KMS-11 (cell line): ENCODE measurements around the gene LRR1.

Source experiments
- H2AFZ ChIP-seq: fragments of 200-600 bp; sonication (generic); 2 replicates; pipeline ENCODE4 v1.6.1; 2016; ENCODE audit warnings: antibody characterized with exemption, mixed run types, low read depth
- H3K27ac ChIP-seq: fragments of 200-600 bp; sonication (generic); 2 replicates; pipeline ENCODE4 v1.6.1; 2016; ENCODE audit warnings: mild to moderate bottlenecking, mixed run types
- H3K27me3 ChIP-seq: fragments of 200-600 bp; sonication (generic); 2 replicates; pipeline ENCODE4 v1.6.1; 2017; ENCODE audit warnings: mild to moderate bottlenecking, low read depth, mixed run types, moderate library complexity; ENCODE audit not compliant: insufficient read depth
- H3K36me3 ChIP-seq: fragments of 200-600 bp; sonication (generic); 2 replicates; pipeline ENCODE4 v1.6.1; 2017; ENCODE audit warnings: mild to moderate bottlenecking, mixed run types; ENCODE audit not compliant: insufficient read depth
- H3K4me1 ChIP-seq: fragments of 200-600 bp; sonication (generic); 2 replicates; pipeline ENCODE4 v1.6.1; 2016; ENCODE audit warnings: mild to moderate bottlenecking, low read depth, mixed run types; ENCODE audit not compliant: poor library complexity, severe bottlenecking
- H3K4me2 ChIP-seq: fragments of 200-600 bp; sonication (generic); 2 replicates; pipeline ENCODE4 v1.7.0; 2016; ENCODE audit warnings: mild to moderate bottlenecking, mixed run types
- H3K4me3 ChIP-seq: fragments of 200-600 bp; sonication (generic); IDR thresholded peaks from 2 replicates; pipeline ENCODE4 v1.6.1; 2017; ENCODE audit warnings: low read depth, low read length, mixed read lengths; ENCODE audit not compliant: insufficient read depth
- H3K79me2 ChIP-seq: fragments of 200-600 bp; sonication (generic); 2 replicates; pipeline ENCODE4 v1.6.1; 2016; ENCODE audit warnings: low read depth, mixed run types; ENCODE audit not compliant: insufficient read depth
- H3K9ac ChIP-seq: fragments of 200-600 bp; sonication (generic); 2 replicates; pipeline ENCODE4 v1.6.1; 2016; ENCODE audit warnings: mild to moderate bottlenecking, mixed run types
- H4K20me1 ChIP-seq: fragments of 200-600 bp; sonication (generic); 2 replicates; pipeline ENCODE4 v1.6.1; 2016; ENCODE audit warnings: mild to moderate bottlenecking, mixed run types; ENCODE audit not compliant: insufficient read depth
- CTCF ChIP-seq: fragments of 200-600 bp; sonication (generic); conservative IDR thresholded peaks from 2 replicates; pipeline ENCODE4 v1.6.1; 2017; ENCODE audit warnings: low read depth, mild to moderate bottlenecking, antibody characterized with exemption, low read length, moderate library complexity, mixed read lengths

Gene LRR1

DNA sequence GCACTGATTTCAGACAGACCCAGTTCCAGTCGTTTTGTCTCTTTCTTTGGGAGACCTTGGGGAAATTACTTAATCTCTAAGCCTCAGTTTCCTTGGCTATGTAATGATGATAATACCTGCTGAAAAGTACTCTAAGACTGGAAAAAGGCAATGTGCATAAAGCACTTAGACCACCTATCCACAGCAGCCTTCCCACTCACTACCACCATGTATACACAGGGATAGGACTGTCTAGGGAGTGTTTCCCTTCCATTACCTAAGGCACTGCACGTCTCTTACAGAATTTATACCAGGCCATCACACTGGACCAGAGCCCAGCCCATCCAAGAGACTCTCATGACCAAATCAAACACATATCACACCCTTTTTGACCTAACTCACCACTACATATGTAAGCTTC lies 18.9 kb upstream of the LRR1 start:
- peaks cover 4% of the 10 kb centered on the region; the same call in 1 of the 2 replicates for H3K36me3 ChIP-seq
- H3K27me3 ChIP-seq, result no peaks in the 10 kb centered on the region
- no peak overlapping the region for H3K9ac ChIP-seq
- no peak overlapping the region for H3K4me2 ChIP-seq
- no peak overlapping the region for H3K4me3 ChIP-seq
- TF ChIP-seq CTCF, result no peak
- H3K27ac ChIP-seq, result no peak overlapping the region
- H4K20me1 ChIP-seq, result peaks cover 5% of the 10 kb centered on the region
- peaks cover 18% of the 10 kb centered on the region for H3K4me1 ChIP-seq
- H2AFZ ChIP-seq, result no peak overlapping the region
- peaks cover 28% of the 10 kb centered on the region for H3K79me2 ChIP-seq

GRCh38 chr14:49581209-49582112 lies 17.3 kb upstream of the LRR1 start:
- Histone ChIP-seq H3K27me3 (no peaks in the 10 kb centered on the region), H3K4me3 (no peak overlapping the region), H3K4me1 (peaks cover 21% of the 10 kb centered on the region), H3K36me3 (peaks cover 4% of the 10 kb centered on the region; the same call in 1 of the 2 replicates), H3K9ac (no peak overlapping the region), H2AFZ (no peak overlapping the region), H3K4me2 (no peak overlapping the region), H4K20me1 (peaks cover 5% of the 10 kb centered on the region), H3K27ac (no peak overlapping the region), H3K79me2 (peaks cover 42% of the 10 kb centered on the region)
- no peak for TF ChIP-seq CTCF

GRCh38 chr14:49582113-49582977 lies 16.4 kb upstream of the LRR1 start:
- H3K4me2 ChIP-seq, result no peak overlapping the region
- no peak overlapping the region for H3K9ac ChIP-seq
- peaks cover 42% of the 10 kb centered on the region for H3K79me2 ChIP-seq
- no peaks in the 10 kb centered on the region for H3K27me3 ChIP-seq
- no peak overlapping the region for H3K4me3 ChIP-seq
- no peak overlapping the region for H3K27ac ChIP-seq
- no peak for TF ChIP-seq CTCF
- no peak overlapping the region for H2AFZ ChIP-seq
- H4K20me1 ChIP-seq, result peaks cover 5% of the 10 kb centered on the region
- peaks cover 4% of the 10 kb centered on the region; the same call in 1 of the 2 replicates for H3K36me3 ChIP-seq
- peaks cover 25% of the 10 kb centered on the region for H3K4me1 ChIP-seq

DNA sequence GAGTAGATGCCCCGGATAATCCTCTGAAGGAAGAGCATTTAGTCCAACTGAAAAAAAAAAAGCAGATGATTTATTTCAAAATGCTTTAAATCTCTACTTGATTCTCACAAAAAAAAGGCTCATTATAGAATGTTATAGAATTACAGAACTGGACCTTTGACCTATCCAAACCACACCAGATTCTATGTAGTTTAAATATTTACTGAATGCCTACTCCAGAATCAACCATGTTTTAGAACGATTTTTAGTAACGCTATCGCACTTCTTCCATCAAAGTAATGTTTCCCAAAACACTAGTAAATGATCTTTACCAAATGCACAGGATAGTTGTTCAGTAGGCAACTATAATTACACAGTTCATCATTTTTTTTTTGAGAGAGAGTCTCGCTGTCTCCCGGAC lies 15.1 kb upstream of the LRR1 start:
- no peaks in the 10 kb centered on the region for H3K27me3 ChIP-seq
- H2AFZ ChIP-seq, result no peak overlapping the region
- no peak overlapping the region for H3K4me3 ChIP-seq
- peaks cover 5% of the 10 kb centered on the region for H4K20me1 ChIP-seq
- no peak overlapping the region for H3K9ac ChIP-seq
- peaks cover 42% of the 10 kb centered on the region for H3K79me2 ChIP-seq
- peaks cover 4% of the 10 kb centered on the region; the same call in 1 of the 2 replicates for H3K36me3 ChIP-seq
- TF ChIP-seq CTCF, result no peak
- peaks cover 26% of the 10 kb centered on the region for H3K4me1 ChIP-seq
- H3K4me2 ChIP-seq, result no peak overlapping the region
- H3K27ac ChIP-seq, result no peak overlapping the region
